OCI-LY1 (cell line): ENCODE measurements around the gene FCRL5.
A peak's percentile ranks its signal among the peaks of the same experiment; 100 is the strongest.

Source experiments
- H2AFZ ChIP-seq: fragments of 200-600 bp; sonication (generic), shearing (Covaris generic); 2 replicates; pipeline ENCODE4 v1.6.0; 2014; ENCODE audit warnings: antibody characterized with exemption, mild to moderate bottlenecking, low read length
- H3F3A ChIP-seq: fragments of 200-600 bp; sonication (generic), shearing (Covaris generic); 2 replicates; pipeline ENCODE4 v1.6.0; 2014; ENCODE audit warnings: mild to moderate bottlenecking, antibody characterized with exemption, low read length, moderate library complexity; ENCODE audit not compliant: insufficient read depth
- H3K27ac ChIP-seq: fragments of 200-600 bp; sonication (generic); 2 replicates; pipeline ENCODE4 v1.5.1; 2014; ENCODE audit warnings: low read length, mixed run types, mild to moderate bottlenecking, low read depth; ENCODE audit not compliant: poor library complexity, severe bottlenecking
- H3K27me3 ChIP-seq: fragments of 200-600 bp; sonication (generic); 2 replicates; pipeline ENCODE4 v1.6.0; 2014; ENCODE audit warnings: antibody characterized with exemption, mild to moderate bottlenecking, low read length, moderate library complexity; ENCODE audit not compliant: insufficient read depth
- H3K36me3 ChIP-seq: fragments of 200-600 bp; sonication (generic); 2 replicates; pipeline ENCODE4 v1.6.1; 2014; ENCODE audit warnings: mild to moderate bottlenecking, antibody characterized with exemption, low read length, moderate library complexity, mixed read lengths; ENCODE audit not compliant: insufficient read depth
- H3K4me1 ChIP-seq: fragments of 200-600 bp; sonication (generic); 2 replicates; pipeline ENCODE4 v1.5.1; 2014; ENCODE audit warnings: mild to moderate bottlenecking, low read length, moderate library complexity; ENCODE audit not compliant: insufficient read depth, severe bottlenecking
- H3K4me2 ChIP-seq: fragments of 200-600 bp; sonication (generic), shearing (Covaris generic); 2 replicates; pipeline ENCODE4 v1.6.1; 2014; ENCODE audit warnings: low read length
- H3K4me3 ChIP-seq: fragments of 200-600 bp; sonication (generic); 2 replicates; pipeline ENCODE4 v1.5.1; 2014; ENCODE audit warnings: low read length, low read depth, mild to moderate bottlenecking, mixed read lengths; ENCODE audit not compliant: poor library complexity, severe bottlenecking
- H3K79me2 ChIP-seq: fragments of 200-600 bp; shearing (Covaris generic); 2 replicates; pipeline ENCODE4 v1.6.1; 2016; ENCODE audit warnings: mixed run types, low read length, mixed read lengths; ENCODE audit not compliant: insufficient read depth
- H3K9ac ChIP-seq: fragments of 200-600 bp; sonication (generic), shearing (Covaris generic); 2 replicates; pipeline ENCODE4 v1.6.1; 2014; ENCODE audit warnings: mild to moderate bottlenecking, low read length, mixed read lengths
- H3K9me2 ChIP-seq: fragments of 200-600 bp; sonication (generic), shearing (Covaris generic); 2 replicates; pipeline ENCODE4 v1.6.1; 2014; ENCODE audit warnings: low read depth, mild to moderate bottlenecking, low read length, mixed read lengths
- H3K9me3 ChIP-seq: fragments of 200-600 bp; shearing (Covaris generic); 2 replicates; pipeline ENCODE4 v1.6.1; 2014; ENCODE audit warnings: low read length, mixed read lengths
- H4K20me1 ChIP-seq: fragments of 200-600 bp; sonication (generic), shearing (Covaris generic); 2 replicates; pipeline ENCODE4 v1.6.0; 2016; ENCODE audit warnings: mild to moderate bottlenecking, low read length; ENCODE audit not compliant: insufficient read depth
- CTCF ChIP-seq: fragments of 200-600 bp; sonication (generic), shearing (Covaris generic); IDR thresholded peaks from 2 replicates; pipeline ENCODE4 v1.5.1; 2017; ENCODE audit warnings: mild to moderate bottlenecking, antibody characterized with exemption, low read length, moderate library complexity, mixed read lengths
- EZH2 ChIP-seq: fragments of 200-600 bp; sonication (generic), shearing (Covaris generic); IDR thresholded peaks from 2 replicates; pipeline ENCODE4 v1.8.0; 2017; ENCODE audit warnings: borderline replicate concordance, mixed run types, mild to moderate bottlenecking, antibody characterized with exemption, low read length, moderate library complexity, mixed read lengths

FCRL5 gene

GRCh38 chr1:157596384-157596783 is 44.1 kb upstream of the FCRL5 start:
- H2AFZ ChIP-seq, result no peak overlapping the region
- H3K36me3 ChIP-seq, result no peaks in the 10 kb centered on the region
- no peaks in the 10 kb centered on the region for H3K9me3 ChIP-seq
- TF ChIP-seq EZH2 (no peak), CTCF (no peak)
- no peaks in the 10 kb centered on the region for H3K79me2 ChIP-seq
- H3K4me3 ChIP-seq, result no peak overlapping the region
- no peaks in the 10 kb centered on the region for H3F3A ChIP-seq
- H3K9me2 ChIP-seq, result no peaks in the 10 kb centered on the region
- no peaks in the 10 kb centered on the region for H4K20me1 ChIP-seq
- peaks cover 13% of the 10 kb centered on the region for H3K4me1 ChIP-seq
- no peak overlapping the region for H3K9ac ChIP-seq
- H3K27ac ChIP-seq, result no peak overlapping the region
- no peak overlapping the region for H3K4me2 ChIP-seq
- no peaks in the 10 kb centered on the region for H3K27me3 ChIP-seq

- no peaks in the 10 kb centered on the region for H3K79me2 ChIP-seq
- no peaks in the 10 kb centered on the region for H3K36me3 ChIP-seq
- no peak overlapping the region for H3K9ac ChIP-seq
These were observed 43.0 kb upstream of the FCRL5 start for GRCh38 chr1:157595356-157595755.

GRCh38 chr1:157585984-157586383 is 33.7 kb upstream of the FCRL5 start:
- Histone ChIP-seq H3K4me1 (peaks cover 10% of the 10 kb centered on the region), H3K4me2 (no peak overlapping the region), H3K9me3 (peaks cover 6% of the 10 kb centered on the region; the same call in 1 of the 2 replicates), H3F3A (no peaks in the 10 kb centered on the region), H3K9me2 (no peaks in the 10 kb centered on the region), H3K9ac (no peak overlapping the region), H3K79me2 (no peaks in the 10 kb centered on the region), H2AFZ (no peak overlapping the region), H3K27me3 (no peaks in the 10 kb centered on the region), H3K4me3 (no peak overlapping the region), H3K36me3 (no peaks in the 10 kb centered on the region; the same call in 1 of the 2 replicates), H4K20me1 (no peaks in the 10 kb centered on the region), H3K27ac (no peak overlapping the region)
- TF ChIP-seq CTCF (no peak), EZH2 (no peak)

More at GRCh38 chr1:157595356-157595755, 43.0 kb upstream of the FCRL5 start:
- Histone ChIP-seq H3K27ac (no peak overlapping the region), H2AFZ (no peak overlapping the region), H3F3A (no peaks in the 10 kb centered on the region), H3K4me1 (peaks cover 13% of the 10 kb centered on the region), H3K4me3 (no peak overlapping the region), H3K4me2 (0 out of 2 replicates have a peak overlapping the region, but pooled peaks have one; percentile 13), H3K27me3 (no peaks in the 10 kb centered on the region), H3K9me3 (no peaks in the 10 kb centered on the region), H3K9me2 (no peaks in the 10 kb centered on the region), H4K20me1 (no peaks in the 10 kb centered on the region)
- no peak for TF ChIP-seq CTCF
- TF ChIP-seq EZH2, result no peak
